Endothelial cell of umbilical vein (primary cell): ENCODE measurements around the gene THBD. TPM values are rescaled to one million over a fixed set of nuclear protein-coding genes. Genes with fewer than 3 reads are reported as not detected.
A peak's percentile ranks its signal among the peaks of the same experiment; 100 is the strongest.

Experiments
- BruUV-seq: library from RNA; stranded (reverse); fragments of 400-500 nt; replicated peaks from 2 replicates; lab custom pipeline; 2021; lab: Mats Ljungman, UMichigan
- CTCF ChIA-PET: fragments of 300-600, 350-600 bp; sonication (Branson Sonifier 250); formaldehyde crosslinking; loops from one replicate; lab custom pipeline; 2021; ENCODE audit warnings: antibody characterized with exemption, inconsistent platforms; lab: Charles Lee
- POLR2A ChIA-PET: fragments of 300-600, 350-600 bp; sonication (Branson Sonifier 250); formaldehyde crosslinking; loops from one replicate; lab custom pipeline; 2021; ENCODE audit warnings: antibody characterized with exemption, inconsistent platforms; lab: Charles Lee
- DNase-seq: peaks from one replicate; pipeline ENCODE4 v3.0.0-alpha.2; 2011; ENCODE audit warnings: low read depth, low spot score
- FAIRE-seq: peaks from 2 replicates; lab custom pipeline; 2011; peaks lifted over from hg19 to GRCh38; lab: Jason Lieb, UNC
- H2AFZ ChIP-seq: 2 replicates; pipeline ENCODE4 v1.6.0; 2012; ENCODE audit warnings: low read depth, low read length, control low read depth, inconsistent platforms
- H3K27ac ChIP-seq: 2 replicates; pipeline ENCODE4 v1.5.1; 2011; ENCODE audit warnings: low read depth, mild to moderate bottlenecking, control low read depth, low read length, moderate library complexity; ENCODE audit not compliant: insufficient read depth
- H3K27me3 ChIP-seq, 2 experiments: 2 replicates each; pipeline versions ENCODE4 v1.6.0 to v1.6.1; 2011; ENCODE audit warnings: low read length in 2 of 2, mixed read lengths in 1 of 2; ENCODE audit not compliant: control insufficient read depth in 2 of 2, insufficient read depth in 2 of 2
- H3K36me3 ChIP-seq, 2 experiments: 2 replicates in 1 of 2; 3 replicates in 1 of 2; pipeline ENCODE4 v1.5.1; 2011; ENCODE audit warnings: low read length in 2 of 2, mild to moderate bottlenecking in 1 of 2, moderate library complexity in 1 of 2; ENCODE audit not compliant: control insufficient read depth in 2 of 2, insufficient read depth in 2 of 2; ENCODE audit errors: extremely low read depth in 1 of 2
- H3K4me1 ChIP-seq: 3 replicates; pipeline ENCODE4 v1.5.1; 2011; ENCODE audit warnings: mild to moderate bottlenecking, low read length; ENCODE audit not compliant: control insufficient read depth, insufficient read depth; ENCODE audit errors: extremely low read depth
- H3K4me2 ChIP-seq: 2 replicates; pipeline ENCODE4 v1.6.1; 2011; ENCODE audit warnings: low read length, control low read depth, mixed read lengths; ENCODE audit not compliant: insufficient read depth
- H3K4me3 ChIP-seq, 3 experiments: fragments of 200-600 bp in 1 of 3; sonication (generic), shearing (Covaris generic) in 1 of 3; replicated peaks in 1 of 3; 2 replicates each; pipeline ENCODE4 v1.5.1; 2011 to 2016; ENCODE audit warnings: control low read depth in 3 of 3, low read length in 3 of 3, mild to moderate bottlenecking in 2 of 3, inconsistent platforms in 1 of 3, low read depth in 1 of 3, moderate library complexity in 1 of 3; ENCODE audit not compliant: insufficient read depth in 1 of 3
- H3K79me2 ChIP-seq: 2 replicates; pipeline ENCODE4 v1.6.0; 2012; ENCODE audit warnings: low read length, inconsistent platforms; ENCODE audit not compliant: control insufficient read depth, insufficient read depth
- H3K9ac ChIP-seq: replicated peaks from 2 replicates; pipeline ENCODE3; 2011; ENCODE audit warnings: low read length, control low read depth; ENCODE audit not compliant: insufficient read depth; ENCODE audit errors: extremely low read depth
- H3K9me1 ChIP-seq: replicated peaks from 3 replicates; pipeline ENCODE4 v1.6.0; 2011; ENCODE audit warnings: mild to moderate bottlenecking, low read length; ENCODE audit not compliant: control insufficient read depth, insufficient read depth; ENCODE audit errors: extremely low read depth
- H3K9me3 ChIP-seq: replicated peaks from 2 replicates; pipeline ENCODE4 v1.5.1; 2012; ENCODE audit warnings: low read length, inconsistent platforms; ENCODE audit not compliant: control insufficient read depth, insufficient read depth
- H4K20me1 ChIP-seq: replicated peaks from 2 replicates; pipeline ENCODE3; 2011; ENCODE audit warnings: mild to moderate bottlenecking, low read length; ENCODE audit not compliant: control insufficient read depth, insufficient read depth; ENCODE audit errors: extremely low read depth
- CTCF ChIP-seq, 2 donors: IDR thresholded peaks; 1 replicate in 1 of 2; 2 replicates in 1 of 2; pipeline ENCODE4 v1.5.1; 2011; ENCODE audit warnings: low read length in 2 of 2, mild to moderate bottlenecking in 2 of 2, moderate library complexity in 2 of 2, control low read depth in 1 of 2, inconsistent platforms in 1 of 2, low read depth in 1 of 2; ENCODE audit not compliant: insufficient read depth in 1 of 2; ENCODE audit errors: extremely low read depth in 1 of 2
- EZH2 ChIP-seq: IDR thresholded peaks from 2 replicates; pipeline ENCODE4 v1.6.1; 2012; ENCODE audit warnings: borderline replicate concordance, low read depth, mild to moderate bottlenecking, moderate library complexity, low read length, inconsistent platforms; ENCODE audit not compliant: severe bottlenecking
- GATA2 ChIP-seq: IDR thresholded peaks from 2 replicates; pipeline ENCODE4 v1.7.0; 2011; ENCODE audit warnings: low read depth, mild to moderate bottlenecking, moderate library complexity, mixed read lengths, low read length; ENCODE audit not compliant: insufficient read length, insufficient read depth
- MYC ChIP-seq: IDR thresholded peaks from one replicate; pipeline ENCODE4 v1.6.1; 2011; ENCODE audit warnings: mild to moderate bottlenecking, low read depth, low read length
- POLR2A ChIP-seq: IDR thresholded peaks from 2 replicates; pipeline ENCODE4 v1.6.1; 2012; ENCODE audit warnings: low read depth, mild to moderate bottlenecking, control low read depth, low read length
- dilution Hi-C: fragments of 300-500 bp; cut with MboI; formaldehyde crosslinking; loops from one replicate; pipeline ENCODE4 v1.15.0; 2019; ENCODE audit warnings: low sequenced_read_pairs; ENCODE audit not compliant: extremely low pct_ligation_motif_present
- intact Hi-C: fragments of 100-400 bp; cut with micrococcal nuclease; formaldehyde crosslinking; loops from one replicate; pipeline ENCODE4 v1.10.0; 2022
- polyA plus RNA-seq, 4 experiments: library from polyadenylated mRNA; depleted of rRNA in 3 of 4; stranded (reverse) in 3 of 4; unstranded in 1 of 4; fragments of >200 nt; gene quantifications; 2 replicates each; pipeline versions ENCODE4 v1.2.1 to v1.2.3, GENCODE V29; 2011 to 2012; ENCODE audit warnings: missing spikeins in 1 of 4
- total RNA-seq: library from RNA; stranded (reverse); gene quantifications from 2 replicates; pipeline ENCODE4 v1.2.3, GENCODE V29; 2021
- TF ChIP-seq, protein P1 (sequence below): IDR thresholded peaks from 2 replicates; pipeline ENCODE4 v1.6.1; 2011; ENCODE audit not compliant: insufficient read depth, insufficient read length

THBD gene
- total and polyA plus RNA-seq, 2 donors (not counting 3 experiments of a cell fraction or from before 2014, with no cell fraction given): 17.1 to 28.0 TPM

DNA sequence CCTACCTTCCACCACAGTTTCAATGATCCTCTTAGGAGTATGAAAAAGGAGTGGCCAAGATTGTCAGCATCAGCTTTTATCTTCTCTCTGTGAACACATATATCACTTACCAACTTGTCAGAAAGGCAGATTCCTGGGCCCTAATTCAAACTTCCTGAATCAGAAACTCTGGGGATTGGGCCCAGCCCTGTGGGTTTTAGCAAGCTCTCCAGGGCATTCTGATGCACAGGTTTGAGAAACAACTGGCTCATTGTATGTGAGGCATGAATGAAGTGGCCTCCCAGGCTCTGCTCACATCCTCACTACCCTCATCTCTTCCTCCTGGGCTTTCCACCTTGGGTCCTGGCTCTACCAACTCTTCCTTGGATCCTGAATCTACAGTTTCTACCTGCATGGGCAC lies 13.2 kb upstream of the THBD start:
- intact Hi-C loops: loop anchor here (1.0 kb wide), 4 partner anchors 11 to 41 kb away; no protein-coding TSS in a partner anchor
- BruUV-seq: no TSS peak
- dilution Hi-C loops: no loop called here
- H3K27me3 ChIP-seq: no peaks in the 10 kb centered on the region
- DNase-seq: no peak
- no peak overlapping the region for H3K4me3 ChIP-seq
- H4K20me1 ChIP-seq: no peaks in the 10 kb centered on the region
- no peaks in the 10 kb centered on the region for H3K9me1 ChIP-seq
- no peak overlapping the region for H2AFZ ChIP-seq
- POLR2A ChIA-PET: interaction anchor here (2.0 kb wide), 1 partner anchor 11 kb away, joined by 6 read pairs; no protein-coding TSS in a partner anchor
- no peak overlapping the region for H3K9ac ChIP-seq
- H3K9me3 ChIP-seq: no peaks in the 10 kb centered on the region
- H3K36me3 ChIP-seq: no peaks in the 10 kb centered on the region
- no peak for FAIRE-seq
- H3K4me2 ChIP-seq: peak overlapping the region; percentile 59
- no peaks in the 10 kb centered on the region for H3K79me2 ChIP-seq
- CTCF ChIA-PET: interaction anchor here (0.8 to 4.8 kb wide), 17 partner anchors 10 to 370 kb away, joined by 3 to 51 read pairs (median 4); partner anchors contain the start of gene CD93
- H3K27ac ChIP-seq: no peak overlapping the region
- no peak for TF ChIP-seq MYC
- TF ChIP-seq, protein P1, sequence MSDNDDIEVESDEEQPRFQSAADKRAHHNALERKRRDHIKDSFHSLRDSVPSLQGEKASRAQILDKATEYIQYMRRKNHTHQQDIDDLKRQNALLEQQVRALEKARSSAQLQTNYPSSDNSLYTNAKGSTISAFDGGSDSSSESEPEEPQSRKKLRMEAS: no peak
- TF ChIP-seq CTCF (IDR thresholded peaks at IDR 0.05; ENCODE audit: extremely low read depth in 1 of 2, insufficient read depth in 1 of 2, low read depth in 1 of 2, low read length in 2 of 2): no peak
- no peak for TF ChIP-seq EZH2
- no peak for TF ChIP-seq POLR2A
- no peak for TF ChIP-seq GATA2
- H3K4me1 ChIP-seq: peaks cover 29% of the 10 kb centered on the region
